Measurements from ENCODE around the gene AP1G2.
"Not testable (repeated sequence)": the region's sequence is repeated elsewhere in the genome, so short reads cannot be mapped to it uniquely, and the experiment has no call there.

Gene AP1G2

DNA sequence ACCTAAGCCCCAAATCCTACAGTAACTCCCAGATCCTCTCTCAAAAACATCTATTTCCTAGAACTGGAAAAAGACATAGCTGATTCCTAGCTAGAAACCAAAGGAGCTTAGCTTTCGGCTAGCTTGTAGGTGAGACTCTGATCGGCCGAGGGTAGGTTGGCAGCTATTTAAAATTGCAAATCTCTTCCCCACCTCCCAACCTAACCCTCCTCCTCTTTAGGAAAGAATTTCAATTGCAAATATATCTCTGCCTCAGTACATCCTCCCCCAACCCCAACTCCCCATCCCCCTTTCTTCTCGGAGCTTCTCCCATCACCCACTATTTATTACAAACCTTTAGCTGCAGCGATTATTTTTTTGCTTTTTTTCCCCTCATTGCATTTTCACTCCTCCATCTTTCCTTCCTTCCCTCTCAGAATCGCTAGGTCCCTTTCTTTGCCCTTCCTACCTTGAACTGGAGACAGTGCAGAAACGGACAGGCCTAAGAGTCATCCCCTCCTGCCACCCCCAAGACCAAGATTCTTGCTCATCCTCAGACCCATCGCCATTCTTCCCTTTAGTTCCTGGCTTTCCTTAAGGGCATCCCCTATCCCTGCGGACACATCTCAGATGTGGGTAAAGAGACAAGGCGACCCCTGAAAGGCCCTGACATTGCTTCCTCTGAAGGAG, 29.4 kb downstream of the AP1G2 start:
- DNase-seq (ENCODE audit: low read depth), result no peak

DNA sequence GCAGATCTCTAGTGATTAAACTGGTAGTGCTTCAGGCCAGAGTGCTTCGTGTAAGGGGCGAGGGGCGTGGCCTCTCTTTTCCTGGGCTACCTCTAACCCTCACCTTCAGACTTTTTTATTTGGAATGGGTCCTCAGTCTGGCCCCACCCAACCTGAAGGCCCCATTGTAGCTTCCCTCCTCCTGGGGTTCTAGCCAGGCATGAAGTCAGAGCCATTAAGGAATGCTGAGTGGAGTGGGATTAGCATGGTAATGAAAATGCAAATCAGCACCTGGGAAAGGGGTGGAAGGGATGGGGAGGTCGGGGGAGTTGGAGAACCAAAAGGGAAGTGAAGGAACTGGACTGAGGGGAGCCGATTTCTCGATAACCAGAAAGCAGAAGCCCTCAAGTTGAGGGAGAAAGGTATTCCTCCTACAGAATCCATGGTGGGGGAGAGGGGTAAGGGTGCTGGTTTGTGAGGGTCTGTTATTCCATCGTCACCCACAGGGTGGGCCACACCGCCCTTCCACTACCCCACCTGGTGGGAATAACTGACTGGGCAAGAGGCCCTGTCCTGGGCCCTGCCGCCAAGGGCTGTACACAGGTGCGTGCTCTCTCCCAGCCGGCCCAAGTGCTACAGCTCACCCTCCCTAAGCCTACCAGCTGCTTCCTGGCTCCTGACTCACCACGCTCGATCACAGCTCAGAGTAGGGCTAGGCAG, 30.1 kb downstream of the AP1G2 start:
- no peak for DNase-seq (ENCODE audit: low read depth)

DNA sequence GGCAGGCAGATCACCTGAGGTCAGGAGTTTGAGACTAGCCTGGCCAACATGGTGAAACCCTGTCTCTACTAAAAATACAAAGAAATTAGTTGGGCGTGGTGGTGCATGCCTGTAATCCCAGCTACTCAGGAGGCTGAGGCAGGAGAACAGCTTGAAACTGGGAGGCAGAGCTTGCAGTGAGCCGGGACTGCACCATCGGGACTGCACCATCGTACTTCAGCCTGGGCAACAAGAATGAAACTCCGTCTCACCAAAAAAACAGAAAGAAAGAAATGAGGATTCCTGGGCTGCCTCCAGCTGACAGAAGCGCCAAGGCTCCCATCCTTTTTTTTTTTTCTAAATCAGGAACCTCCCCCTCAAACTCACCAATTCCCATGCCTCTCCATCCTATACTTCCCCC, 30.7 kb downstream of the AP1G2 start:
- not testable (repeated sequence) for DNase-seq (ENCODE audit: low read depth)

DNA sequence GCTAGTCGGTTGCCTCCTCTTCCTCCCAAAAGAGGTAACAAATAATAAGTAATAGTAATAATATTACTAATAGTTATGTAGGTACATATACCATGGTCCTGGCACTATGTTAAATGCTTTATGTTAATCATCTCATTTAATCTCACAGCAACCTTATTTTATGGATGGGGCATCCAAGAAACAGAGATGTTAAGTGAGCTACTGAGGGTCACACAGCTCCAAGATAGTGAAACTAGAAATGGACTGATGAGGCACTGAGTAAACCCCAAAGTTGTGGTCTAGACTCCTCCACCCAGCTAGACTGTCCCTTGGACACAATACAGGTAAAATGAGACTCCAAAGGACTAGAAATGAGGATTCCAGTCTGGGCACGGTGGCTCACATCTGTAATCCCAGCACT, 31.1 kb downstream of the AP1G2 start:
- no peak for DNase-seq (ENCODE audit: low read depth)

DNA sequence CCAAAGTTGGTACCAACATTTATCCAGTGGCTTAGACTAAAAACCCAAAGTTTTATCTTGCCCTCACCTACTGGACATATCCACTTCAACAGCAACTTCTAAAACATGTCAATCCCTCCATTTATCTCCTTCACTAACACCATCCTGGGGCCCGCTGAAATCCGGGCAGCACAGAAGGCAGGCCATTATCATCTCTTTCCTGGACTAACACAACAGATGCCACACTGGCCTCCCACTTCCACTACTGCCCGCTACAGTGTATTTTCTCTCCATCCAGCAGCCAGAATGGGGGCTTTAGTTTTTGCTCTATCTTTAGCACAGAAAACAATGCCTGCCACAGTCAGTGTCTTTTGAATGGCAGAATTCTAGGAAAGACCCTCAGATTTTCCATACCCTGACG, 31.6 kb downstream of the AP1G2 start:
- no peak for DNase-seq (ENCODE audit: low read depth)

DNA sequence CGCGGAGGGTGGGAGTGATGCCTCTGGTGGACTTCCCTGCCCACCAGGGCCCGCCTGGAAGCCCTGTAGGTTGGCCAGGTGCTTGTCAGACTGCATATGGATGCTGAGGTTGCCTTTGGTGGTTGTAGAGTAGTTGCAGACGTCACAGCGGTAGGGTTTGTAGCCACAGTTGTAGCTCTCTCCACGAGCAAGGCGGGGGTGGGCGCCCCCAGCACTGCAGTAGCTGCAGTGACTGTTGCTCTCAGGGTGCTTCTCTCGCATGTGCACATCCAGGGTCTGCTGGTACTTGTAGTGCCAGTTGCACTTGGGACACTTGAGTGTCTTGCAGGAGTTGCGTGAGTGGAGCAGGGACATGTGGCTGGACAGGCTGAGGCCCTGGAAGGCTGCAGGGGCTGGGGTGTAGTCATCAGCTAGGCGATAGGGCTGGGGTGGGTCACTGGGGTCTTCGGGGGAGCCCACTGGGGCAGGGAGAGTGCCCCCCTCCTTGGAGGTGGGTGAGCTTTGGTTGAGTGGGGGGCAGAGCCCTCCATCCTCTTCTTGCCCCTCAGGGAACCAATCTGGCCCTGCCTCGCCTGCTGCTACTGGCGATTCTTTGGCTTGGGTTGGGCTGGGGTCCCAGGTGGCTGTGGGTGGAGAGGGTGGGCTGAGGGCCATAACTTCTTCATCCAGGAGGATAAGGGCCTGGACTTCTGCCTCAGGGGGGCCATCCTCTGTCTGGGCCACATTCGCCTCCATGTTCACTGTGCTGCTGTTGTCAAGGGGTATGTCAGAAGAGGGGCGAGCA, 33.7 kb downstream of the AP1G2 start:
- no peak for DNase-seq (ENCODE audit: low read depth)

DNA sequence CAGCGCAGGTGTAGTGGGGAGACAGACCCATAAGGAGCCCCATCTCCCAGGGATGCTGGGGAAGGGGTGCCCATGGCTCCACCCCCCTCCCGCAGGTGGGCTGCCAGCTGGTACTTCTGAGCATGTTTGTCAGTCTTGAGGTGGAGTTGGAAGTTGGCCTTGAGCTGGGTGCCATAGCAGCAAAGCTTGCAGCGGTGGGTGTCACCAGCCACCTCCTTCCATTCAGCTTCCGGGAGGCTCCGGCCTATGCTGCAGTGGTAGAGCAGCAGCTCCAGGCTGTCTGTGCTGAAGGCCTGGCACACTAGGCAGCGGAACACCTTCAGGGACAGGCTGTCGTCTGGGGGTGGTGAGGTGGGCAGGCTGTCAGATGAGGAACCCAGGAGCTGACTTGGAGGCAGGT, 34.9 kb downstream of the AP1G2 start:
- no peak for DNase-seq (ENCODE audit: low read depth)

DNA sequence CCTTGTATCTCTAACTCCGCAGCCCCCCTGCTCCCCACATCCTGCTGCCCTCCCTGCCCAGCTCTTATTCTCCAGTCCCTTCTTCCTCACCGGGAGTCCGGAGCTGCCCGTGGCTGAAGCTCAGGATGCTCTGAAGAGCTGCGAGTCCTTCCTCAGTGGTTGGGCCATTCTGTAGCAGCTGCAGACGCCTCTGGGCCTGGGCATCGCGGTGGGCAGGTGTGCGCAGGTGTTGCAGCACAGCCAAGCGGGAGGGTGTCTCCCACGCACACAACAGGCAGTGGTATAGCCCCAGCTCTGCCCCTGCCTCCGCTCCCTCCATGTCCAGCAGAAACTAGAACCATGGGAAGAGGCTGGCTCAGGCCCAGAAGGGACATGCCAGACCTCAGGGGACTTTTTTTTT, 36.2 kb downstream of the AP1G2 start:
- DNase-seq (ENCODE audit: low read depth), result no peak

DNA sequence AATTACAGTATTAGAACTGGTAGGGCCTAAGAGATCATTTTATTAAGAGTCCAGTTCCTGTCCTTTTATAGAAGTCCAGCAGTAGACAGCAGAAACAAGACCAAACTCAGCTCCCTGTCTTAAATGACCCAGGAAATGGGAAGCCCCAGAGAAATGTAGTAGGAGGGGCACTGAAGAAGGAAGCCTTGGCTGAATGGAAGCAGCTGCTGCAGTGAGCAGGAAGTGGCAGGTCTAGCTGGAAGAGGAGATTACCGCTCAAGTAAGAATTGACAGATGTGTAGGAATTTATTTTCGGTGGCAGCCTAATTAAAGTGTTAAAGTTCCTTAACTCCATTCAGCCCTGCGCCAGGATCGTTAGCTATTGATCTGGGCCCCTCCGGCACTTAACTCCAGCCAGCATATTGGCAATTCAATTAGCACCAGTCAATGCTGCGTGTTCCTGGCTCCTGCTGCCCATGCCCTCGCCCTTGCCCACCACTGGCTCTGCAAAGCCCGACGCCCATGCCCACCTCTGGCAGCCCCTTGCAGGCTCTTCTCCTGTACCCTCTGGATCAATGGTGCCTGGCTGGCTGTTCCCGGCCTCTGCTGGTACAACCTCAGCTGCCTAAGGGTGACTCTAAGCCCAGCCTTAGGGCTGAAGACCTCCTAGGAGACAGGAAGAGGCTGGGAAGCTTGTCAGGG, 37.1 kb downstream of the AP1G2 start:
- DNase-seq (ENCODE audit: low read depth), result no peak

DNA sequence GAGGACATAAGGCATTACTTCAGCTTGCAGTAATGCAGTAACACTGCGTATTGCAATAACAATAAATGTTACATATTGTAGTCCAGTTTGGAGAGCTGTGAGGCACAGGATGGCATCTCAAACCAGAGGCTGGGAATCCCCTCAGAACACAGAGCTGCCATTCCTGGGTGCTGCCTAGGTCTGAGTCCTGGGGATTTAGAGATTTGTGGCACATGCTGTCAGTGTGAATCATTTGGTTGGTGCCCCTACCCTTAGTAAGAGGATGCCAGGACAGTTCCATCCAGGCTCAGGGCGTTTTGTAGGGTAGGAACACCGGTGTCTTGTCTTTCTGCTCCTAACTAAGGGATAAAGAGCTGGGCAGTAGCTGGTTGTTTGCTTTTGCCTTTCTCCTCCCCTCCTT, 38.6 kb downstream of the AP1G2 start:
- no peak for DNase-seq (ENCODE audit: low read depth)

DNA sequence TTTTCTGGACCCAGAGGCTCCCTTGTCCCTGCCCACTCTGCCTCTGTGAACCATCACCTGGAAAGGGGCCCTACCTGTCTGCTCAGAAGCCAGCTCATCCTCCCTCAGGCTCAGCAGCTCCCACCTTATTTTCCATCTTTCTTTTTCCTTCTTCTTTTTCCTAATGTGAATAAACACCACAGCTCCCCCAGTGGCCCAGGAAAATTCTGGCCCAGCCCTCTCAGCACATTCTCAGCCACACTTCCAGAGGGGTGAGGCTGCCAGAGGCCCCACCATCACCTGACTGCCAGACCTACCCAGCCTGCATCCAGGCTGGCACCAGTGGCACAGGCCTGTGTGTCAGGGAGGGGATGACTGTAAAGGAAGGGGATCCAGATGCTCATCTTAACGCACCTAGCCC, 39.0 kb downstream of the AP1G2 start:
- DNase-seq (ENCODE audit: low read depth), result no peak

DNA sequence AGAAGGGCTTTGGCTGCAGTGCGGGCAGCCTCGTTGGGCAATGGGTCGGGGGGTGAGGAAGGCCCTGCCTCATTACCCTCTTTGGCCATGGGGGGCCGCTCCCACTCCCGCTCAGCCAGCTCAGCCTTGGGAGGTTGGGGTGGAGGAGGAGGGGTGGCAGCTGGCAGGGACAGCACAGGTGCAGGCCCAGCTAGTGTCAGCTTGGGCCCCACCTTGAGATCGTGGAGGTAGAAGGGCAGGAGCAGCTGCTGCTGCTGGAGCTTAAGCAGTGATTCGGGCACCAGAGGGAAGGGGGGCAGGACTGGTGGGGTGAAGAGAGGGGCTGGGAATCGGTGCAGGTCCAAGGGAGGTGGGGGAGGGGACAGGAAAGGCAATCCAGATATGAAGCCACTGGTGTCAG, 42.0 kb downstream of the AP1G2 start:
- DNase-seq (ENCODE audit: low read depth), result no peak

DNA sequence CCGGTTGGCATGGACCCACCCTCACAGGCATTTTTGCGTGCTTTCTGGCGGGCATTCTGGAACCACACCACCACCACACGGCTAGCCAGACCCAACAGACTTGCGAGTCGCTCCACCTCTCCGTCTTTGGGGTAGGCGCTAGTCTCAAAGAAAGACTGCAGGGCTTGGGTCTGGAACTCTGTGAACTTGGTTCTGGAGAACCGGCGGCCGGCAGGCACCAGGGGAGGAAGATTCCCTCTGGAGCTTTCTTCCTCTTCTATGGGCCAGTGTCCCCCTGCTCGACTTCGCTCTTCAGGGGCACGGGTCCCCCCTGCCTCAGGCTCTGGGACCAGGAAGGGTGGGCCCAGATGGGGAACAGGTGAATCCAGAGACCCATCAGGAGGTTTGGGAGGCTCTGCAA, 42.6 kb downstream of the AP1G2 start:
- DNase-seq (ENCODE audit: low read depth), result no peak

DNA sequence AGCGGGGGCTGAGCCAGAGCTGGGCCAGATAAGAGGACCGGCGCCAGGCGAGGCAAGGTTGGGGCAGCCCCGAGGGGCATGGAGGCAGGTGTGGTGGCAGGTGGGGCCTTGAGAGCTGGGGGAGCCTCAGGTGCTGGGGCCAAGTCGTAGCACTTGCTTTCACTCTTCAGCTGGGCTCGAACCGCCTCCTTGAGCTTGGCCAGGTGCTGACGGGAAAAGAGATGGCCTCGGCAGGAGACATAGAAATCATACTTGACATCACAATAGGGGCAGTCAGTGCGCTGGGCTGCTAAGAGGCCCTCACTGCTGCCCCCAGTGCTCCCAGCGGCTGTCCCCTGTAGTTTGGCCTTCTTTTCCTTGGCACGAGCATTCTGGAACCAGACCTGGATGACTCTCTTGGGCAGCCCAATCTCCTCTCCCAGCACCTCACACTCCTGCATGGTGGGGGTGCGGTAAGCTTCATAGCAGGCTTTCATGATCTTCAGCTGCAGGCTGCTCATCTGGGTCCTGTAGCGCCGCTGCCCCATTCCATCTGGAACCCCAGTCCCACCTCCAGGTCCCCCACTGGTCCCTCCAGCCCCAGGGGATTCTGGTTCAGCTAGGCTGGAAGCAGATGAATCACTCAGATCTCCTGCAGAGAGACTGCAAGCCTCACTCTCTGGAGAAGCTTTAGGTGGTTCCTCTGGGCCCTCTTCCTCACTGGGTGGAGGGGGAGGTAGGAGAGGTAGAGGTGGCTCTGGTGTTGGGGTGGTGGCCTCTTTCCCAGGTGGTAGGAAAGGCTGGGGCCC, 44.2 kb downstream of the AP1G2 start:
- no peak for DNase-seq (ENCODE audit: low read depth)

DNA sequence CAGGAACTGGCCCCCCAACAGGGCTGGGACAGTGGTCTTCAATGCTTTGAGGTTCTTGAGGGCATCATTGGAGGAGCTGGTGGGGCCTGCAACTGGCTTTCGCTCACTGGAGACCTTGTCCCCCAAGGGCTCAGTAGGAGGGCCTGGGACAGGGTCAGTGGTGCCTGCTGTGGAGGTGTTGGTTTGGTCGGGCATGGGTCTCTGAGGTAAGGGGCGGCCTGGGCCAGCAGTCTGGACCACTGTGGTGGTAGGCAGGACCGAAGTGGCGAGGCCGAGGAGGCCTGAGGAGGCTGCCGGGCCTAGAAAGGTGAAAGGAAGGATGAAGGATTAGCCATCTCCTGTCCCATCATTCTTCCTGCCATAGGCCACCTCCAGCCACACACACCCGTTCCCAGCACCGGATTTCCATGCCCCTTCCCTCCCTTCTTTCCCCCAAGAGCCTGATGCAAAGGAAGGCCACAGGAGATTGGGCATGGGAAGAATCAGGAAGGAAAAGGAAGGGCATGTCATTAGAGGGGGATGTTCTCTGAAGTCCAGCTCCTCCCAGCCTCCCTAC, 44.9 kb downstream of the AP1G2 start:
- no peak for DNase-seq (ENCODE audit: low read depth)

DNA sequence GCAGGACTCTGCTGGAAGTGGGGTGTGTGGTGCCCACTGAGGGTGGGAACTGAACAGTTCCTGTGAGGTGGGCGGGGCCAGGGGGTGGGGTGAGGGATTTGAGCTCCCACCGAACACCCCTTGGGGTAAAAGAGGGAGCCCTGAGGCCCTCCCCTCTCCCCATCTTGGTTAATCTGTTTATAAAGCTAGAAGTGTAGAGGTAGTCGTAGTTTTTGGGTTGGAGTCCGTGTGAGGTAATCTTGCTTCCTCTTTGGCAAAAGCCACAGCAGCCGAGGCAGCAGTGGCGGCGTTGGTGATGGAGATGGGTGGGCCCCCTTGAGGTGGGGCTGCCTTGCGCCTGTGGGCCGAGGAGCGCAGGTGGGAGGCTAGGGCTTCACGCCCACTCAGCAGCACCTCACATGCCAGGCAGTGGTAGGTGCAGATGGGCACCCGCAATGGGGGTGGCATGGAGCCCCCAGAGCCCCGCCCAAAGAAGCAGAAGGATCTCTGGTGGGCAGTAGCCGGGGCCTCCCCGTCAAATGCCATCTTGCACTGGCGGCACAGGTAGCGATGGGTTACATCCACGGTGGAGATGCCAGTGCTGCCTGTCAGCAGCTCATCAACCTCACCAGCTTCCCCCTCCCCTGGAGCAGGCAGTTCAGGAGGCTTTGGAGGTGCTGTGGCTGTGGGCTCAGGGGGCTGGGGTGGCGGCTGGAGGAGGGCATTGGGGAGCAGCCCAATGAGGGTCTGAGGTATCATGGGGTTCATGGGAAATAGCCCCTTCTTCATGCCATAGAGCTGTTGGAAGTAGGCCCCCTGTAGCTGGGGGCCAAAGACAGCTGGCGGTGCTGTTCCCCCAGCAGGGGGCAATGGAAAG, 45.6 kb downstream of the AP1G2 start:
- DNase-seq (ENCODE audit: low read depth), result no peak

DNA sequence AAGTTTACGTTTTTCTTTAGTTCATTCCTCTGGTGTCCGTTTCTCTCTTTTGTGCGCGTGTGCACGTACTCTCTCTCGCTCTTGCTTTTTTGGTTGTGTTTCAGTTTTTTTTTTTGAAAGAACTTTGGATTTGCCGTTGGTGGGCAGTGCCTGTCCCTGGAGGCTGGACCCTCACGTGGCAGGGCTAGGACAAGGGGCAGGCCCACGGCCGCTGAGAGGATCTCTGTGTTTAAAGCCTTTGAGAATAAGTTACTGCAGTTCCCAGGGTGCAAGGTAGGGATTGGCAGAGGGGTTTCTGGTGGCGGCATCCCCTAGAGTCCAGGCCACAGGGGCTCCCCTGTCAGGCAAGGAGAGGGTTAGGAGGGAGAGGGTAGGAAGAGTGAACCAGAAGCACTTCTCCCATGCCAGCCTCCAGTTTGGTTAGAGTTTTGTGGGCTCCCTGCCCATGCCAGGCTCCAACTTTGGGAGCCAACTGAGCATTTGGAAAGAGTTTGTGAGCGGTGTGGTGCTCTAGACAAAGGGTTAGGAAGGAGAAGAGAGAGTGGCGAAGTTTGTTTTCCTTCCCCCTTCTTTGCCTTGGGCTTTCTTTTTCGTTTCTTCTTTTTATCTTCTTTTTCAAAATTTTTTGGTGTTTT, 46.6 kb downstream of the AP1G2 start:
- DNase-seq (ENCODE audit: low read depth), result no peak

DNA sequence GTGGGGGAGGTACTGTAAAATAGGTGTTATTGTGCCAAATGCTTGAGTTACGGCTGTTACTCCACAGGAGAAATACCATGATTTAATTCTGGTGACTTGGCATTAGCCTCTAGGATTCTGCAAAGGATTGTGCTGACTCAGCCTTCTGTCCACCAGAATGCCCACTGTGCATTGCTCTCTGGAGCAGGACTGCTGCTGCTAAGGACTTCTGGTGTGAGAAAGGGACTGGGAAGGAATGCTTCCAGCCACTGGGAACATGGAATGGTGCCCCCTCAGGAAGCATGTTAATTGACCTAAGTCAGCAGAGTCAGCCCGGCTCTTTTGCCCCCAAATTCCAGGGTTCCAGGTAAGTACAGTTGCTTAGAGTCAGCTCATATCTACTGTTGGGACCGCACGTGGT, 48.9 kb downstream of the AP1G2 start:
- DNase-seq (ENCODE audit: low read depth), result no peak

DNA sequence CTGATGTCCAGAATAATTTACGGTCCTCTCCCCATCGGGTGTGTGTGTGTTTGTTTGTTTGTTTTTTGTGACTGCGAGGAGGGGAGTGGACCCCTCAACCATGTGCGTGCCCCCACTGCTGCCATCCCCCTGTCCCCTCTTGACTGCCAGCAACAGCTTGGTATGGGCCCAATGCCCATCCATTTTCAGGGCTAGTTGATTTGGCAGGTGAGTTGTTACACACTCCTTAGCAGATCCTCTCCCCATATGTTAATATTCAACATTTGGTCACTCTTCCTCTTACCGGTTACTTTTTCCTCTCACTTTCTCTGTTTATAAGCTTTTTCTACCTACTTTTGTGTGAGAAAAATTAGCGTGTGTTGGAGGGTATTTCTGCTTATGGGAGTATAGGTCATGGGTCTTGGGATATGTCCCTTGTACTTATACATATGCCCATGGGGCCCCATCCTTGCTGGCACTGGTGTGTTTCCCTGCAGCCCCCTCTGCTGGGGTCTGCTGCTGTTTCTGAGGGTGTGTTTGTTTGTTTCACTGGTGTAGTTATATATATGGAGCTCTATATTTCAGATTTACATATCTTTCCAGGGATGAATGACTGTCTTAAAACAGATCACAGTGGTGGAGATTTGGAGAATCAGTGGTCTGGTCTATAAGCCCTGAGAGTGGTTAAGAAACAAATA, 49.8 kb downstream of the AP1G2 start:
- DNase-seq (ENCODE audit: low read depth), result no peak

DNA sequence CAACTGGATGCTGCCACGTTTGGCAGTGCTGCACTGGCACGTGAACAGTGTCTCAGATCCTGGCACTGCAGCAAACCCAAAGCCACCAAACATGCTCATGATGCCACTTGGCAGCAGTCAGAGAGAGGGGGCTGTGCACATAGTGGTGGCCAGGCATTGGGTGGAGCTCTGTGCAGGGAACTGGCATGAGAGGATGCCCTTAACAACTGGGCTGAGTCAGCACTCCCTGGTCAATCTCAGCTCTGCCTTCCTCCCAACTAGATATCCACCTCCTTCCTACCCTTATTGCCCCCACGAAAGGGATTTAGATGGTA, 53.0 kb downstream of the AP1G2 start:
- no peak for DNase-seq (ENCODE audit: low read depth)

Data from HS-5 (cell line).